Effector memory CD8-positive, alpha-beta T cell (primary cell): ENCODE data around the gene CD28.

Experiments
- ATAC-seq: fragments of 150-1000 bp; cut with Tn5 transposase; replicated peaks from 2 replicates; pipeline ENCODE4 v1.10.0; 2021; ENCODE audit warnings: mild to moderate bottlenecking, moderate library complexity
- DNase-seq, 3 experiments: peaks; one replicate each; pipeline ENCODE4 v3.0.0; 2021
- H3K27ac Mint-ChIP-seq, 2 donors: one replicate each; pipeline ENCODE4 v1.8.0; 2022; ENCODE audit warnings: mild to moderate bottlenecking in 2 of 2, mixed read lengths in 2 of 2, moderate library complexity in 2 of 2
- H3K27me3 Mint-ChIP-seq, 2 donors: one replicate each; pipeline ENCODE4 v1.8.0; 2022; ENCODE audit warnings: mixed read lengths in 2 of 2
- H3K36me3 Mint-ChIP-seq: one replicate; pipeline ENCODE4 v1.8.0; 2022; ENCODE audit warnings: mild to moderate bottlenecking, moderate library complexity, mixed read lengths; ENCODE audit not compliant: insufficient read depth
- H3K4me1 Mint-ChIP-seq, 2 donors: one replicate each; pipeline ENCODE4 v1.8.0; 2022; ENCODE audit warnings: low read depth in 2 of 2, mixed read lengths in 2 of 2
- H3K4me3 Mint-ChIP-seq, 2 donors: one replicate each; pipeline ENCODE4 v1.8.0; 2022; ENCODE audit warnings: mild to moderate bottlenecking in 2 of 2, mixed read lengths in 2 of 2, moderate library complexity in 2 of 2
- H3K9me3 Mint-ChIP-seq, 2 donors: one replicate each; pipeline ENCODE4 v1.8.0; 2022; ENCODE audit warnings: mixed read lengths in 2 of 2

The CD28 gene

DNA sequence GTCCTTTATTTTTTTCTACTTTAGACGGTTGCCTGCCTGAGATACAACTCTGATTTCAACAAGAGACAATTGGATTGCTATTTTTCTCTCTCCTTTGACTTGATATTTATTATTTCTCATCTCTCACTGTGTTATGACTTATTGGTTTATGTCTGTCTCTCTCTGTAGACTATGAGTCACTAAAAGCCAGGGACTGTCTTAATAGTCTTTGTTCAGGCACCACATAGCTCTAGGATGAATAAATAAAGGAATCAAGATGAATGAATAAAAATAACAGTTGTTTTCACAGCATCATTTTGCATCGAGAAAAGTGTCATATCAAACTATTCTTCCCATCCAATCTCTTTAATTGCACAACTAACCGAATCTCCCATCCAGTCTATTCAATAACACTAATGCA is 31.4 kb upstream of the CD28 start:
- Mint-ChIP-seq H3K27ac (no peak overlapping the region), H3K9me3 (peaks cover 0 to 5% of the 10 kb centered on the region in 2 donors), H3K4me3 (no peak overlapping the region), H3K4me1 (peaks cover 3 to 5% of the 10 kb centered on the region in 2 donors), H3K27me3 (no peaks in the 10 kb centered on the region), H3K36me3 (no peaks in the 10 kb centered on the region)
- DNase-seq = no peak
- no peak for ATAC-seq

DNA sequence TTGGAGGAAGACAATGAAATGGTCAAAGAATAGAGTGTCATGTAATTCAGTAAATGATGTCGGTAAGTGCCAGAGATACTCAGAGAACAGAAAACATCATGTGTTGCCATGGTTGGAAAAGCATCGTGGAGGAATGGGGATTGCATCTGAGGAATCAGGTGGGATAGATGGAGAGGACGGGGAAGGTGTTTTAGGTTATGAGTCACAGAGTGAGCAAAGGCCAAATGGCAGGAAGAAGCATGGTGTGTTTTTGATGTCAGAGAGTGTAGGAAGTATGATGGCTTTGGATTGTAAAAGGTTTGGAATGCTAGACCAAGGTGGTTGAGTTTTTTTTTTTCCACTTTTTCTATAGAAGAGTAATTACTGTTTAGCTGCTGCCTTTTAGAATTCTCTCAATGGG is 27.5 kb upstream of the CD28 start:
- no peaks in the 10 kb centered on the region for H3K9me3 Mint-ChIP-seq
- DNase-seq (no peak), ATAC-seq (no peak)
- H3K36me3 Mint-ChIP-seq = no peaks in the 10 kb centered on the region
- H3K27ac Mint-ChIP-seq = no peak overlapping the region
- H3K4me1 Mint-ChIP-seq = peaks cover 7 to 17% of the 10 kb centered on the region in 2 donors
- H3K27me3 Mint-ChIP-seq = no peaks in the 10 kb centered on the region
- H3K4me3 Mint-ChIP-seq = no peak overlapping the region

DNA sequence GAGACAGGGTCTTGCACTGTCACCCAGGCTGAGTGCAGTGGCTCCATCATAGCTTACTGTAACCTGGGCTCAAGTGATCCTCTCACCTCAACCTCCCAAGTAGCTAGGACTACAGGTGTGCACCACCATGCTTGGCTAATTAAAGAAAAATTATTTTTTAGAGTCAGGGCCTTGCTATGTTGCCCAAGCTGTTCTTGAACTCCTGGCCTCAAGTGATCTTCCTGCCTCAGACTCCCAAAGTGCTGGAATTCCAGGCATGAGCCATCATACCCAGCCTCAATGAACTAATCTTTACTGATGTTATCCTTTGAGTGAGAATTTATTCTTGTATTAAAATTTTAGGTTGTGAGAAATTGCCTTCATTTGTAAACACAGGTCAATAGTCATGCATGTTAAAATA is 27.0 kb upstream of the CD28 start:
- no peaks in the 10 kb centered on the region for H3K9me3 Mint-ChIP-seq
- no peaks in the 10 kb centered on the region for H3K36me3 Mint-ChIP-seq
- no peaks in the 10 kb centered on the region for H3K27me3 Mint-ChIP-seq

DNA sequence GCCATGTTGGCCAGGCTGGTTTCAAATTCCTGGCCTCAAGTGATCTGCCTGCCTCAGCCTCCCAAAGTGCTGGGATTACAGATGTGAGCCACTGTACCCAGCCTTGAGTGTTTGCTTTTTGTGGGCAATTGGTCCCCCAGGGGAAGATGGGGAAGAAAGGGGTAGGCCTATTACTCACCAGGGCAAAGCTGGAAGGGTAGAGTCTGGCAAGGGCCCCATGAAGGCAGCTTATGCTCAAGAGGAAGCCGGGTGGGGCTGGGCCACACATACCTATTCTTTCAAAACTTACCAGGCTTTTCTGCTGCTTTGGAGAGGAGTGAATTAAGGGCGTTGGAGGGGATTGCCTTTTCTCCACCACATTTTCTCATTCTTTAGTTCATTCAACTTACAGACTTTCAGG is 24.5 kb upstream of the CD28 start:
- no peaks in the 10 kb centered on the region for H3K36me3 Mint-ChIP-seq
- H3K4me3 Mint-ChIP-seq = no peak overlapping the region
- DNase-seq = no peak
- H3K4me1 Mint-ChIP-seq = peaks cover 7 to 14% of the 10 kb centered on the region in 2 donors
- no peaks in the 10 kb centered on the region for H3K27me3 Mint-ChIP-seq
- no peaks in the 10 kb centered on the region for H3K9me3 Mint-ChIP-seq
- H3K27ac Mint-ChIP-seq = no peak overlapping the region
- ATAC-seq = no peak

More for the DNA sequence above, 27.0 kb upstream of the CD28 start:
- ATAC-seq (no peak), DNase-seq (no peak)
- H3K4me3 Mint-ChIP-seq = no peak overlapping the region
- peaks cover 7 to 14% of the 10 kb centered on the region in 2 donors for H3K4me1 Mint-ChIP-seq
- H3K27ac Mint-ChIP-seq = no peak overlapping the region

DNA sequence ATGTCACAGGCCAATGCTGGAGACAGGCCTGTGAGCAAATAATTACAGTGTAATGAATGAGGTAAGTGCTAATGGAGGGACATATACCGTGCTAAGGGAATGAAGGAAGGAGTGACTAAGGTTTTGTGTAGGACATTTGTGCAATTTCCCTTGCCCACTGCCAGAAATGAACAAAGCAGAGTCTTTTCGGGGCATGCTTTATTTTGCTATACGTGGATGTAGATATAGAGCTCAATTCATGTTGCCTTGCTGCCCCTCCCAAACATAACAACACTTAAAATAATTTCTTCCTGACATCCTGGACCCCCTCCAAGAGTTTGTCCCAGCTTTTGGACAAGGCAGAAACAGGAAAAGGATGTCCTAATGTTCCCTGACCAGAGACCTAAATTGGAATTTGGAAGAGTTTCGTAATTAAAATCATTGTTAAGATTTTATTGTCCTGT is 23.7 kb upstream of the CD28 start:
- ATAC-seq (no peak), DNase-seq (no peak)
- Mint-ChIP-seq H3K27ac (no peak overlapping the region), H3K9me3 (no peaks in the 10 kb centered on the region), H3K36me3 (no peaks in the 10 kb centered on the region), H3K27me3 (no peaks in the 10 kb centered on the region), H3K4me3 (no peak overlapping the region), H3K4me1 (peaks cover 7 to 14% of the 10 kb centered on the region in 2 donors)

DNA sequence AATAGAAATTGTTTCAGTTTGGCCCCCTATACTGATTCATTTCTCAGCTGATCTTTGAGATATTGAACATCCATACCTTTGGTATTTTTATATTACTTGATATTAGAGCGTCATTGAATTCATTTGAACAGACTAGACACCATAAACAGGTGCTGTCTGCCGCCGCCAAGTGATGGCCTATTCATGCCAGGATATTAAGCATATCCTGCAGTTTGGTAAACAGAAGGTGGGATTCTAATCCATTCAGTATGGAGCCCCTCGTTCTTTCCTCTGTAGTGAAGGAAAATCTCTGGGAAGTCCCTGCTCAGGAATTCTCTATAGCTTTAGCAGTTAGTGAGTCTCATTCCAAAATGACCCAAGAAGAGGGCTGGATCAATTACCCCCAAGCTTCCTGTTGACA is 23.0 kb upstream of the CD28 start:
- H3K9me3 Mint-ChIP-seq = no peaks in the 10 kb centered on the region
- ATAC-seq (no peak), DNase-seq (no peak)
- peaks cover 7 to 14% of the 10 kb centered on the region in 2 donors for H3K4me1 Mint-ChIP-seq
- no peak overlapping the region for H3K4me3 Mint-ChIP-seq
- H3K27me3 Mint-ChIP-seq = no peaks in the 10 kb centered on the region
- H3K27ac Mint-ChIP-seq = no peak overlapping the region
- no peaks in the 10 kb centered on the region for H3K36me3 Mint-ChIP-seq

DNA sequence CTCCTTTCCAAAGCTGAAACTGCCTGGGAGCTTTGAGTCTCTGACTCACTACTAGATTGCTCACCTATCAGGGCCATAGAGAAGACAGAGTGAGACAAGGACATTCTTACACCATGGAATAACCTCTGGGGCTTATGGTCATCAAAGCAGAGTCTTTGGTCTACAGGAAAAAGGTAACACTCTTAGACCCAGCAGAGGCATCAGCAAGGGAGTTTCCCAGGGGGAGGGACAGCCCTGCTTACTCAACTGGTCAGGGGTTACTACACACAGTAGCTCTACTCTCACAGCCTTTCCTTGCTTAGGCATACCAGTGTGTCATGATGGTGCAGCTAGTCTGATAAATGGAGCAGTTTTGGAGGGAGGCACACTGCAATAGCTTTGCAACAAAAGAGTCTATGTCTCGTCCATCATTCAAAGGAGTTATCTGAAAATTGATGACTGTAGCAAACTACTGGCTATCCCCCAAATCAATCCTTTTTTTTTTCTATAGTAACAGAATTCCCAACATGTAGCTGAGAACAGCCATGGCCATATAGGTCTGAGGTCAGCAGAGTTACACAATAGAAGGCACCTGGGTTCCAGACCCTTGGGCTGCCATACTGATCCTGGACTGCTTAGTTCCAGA is 22.4 kb upstream of the CD28 start:
- Mint-ChIP-seq H3K36me3 (no peaks in the 10 kb centered on the region), H3K4me1 (peaks cover 7 to 14% of the 10 kb centered on the region in 2 donors)

DNA sequence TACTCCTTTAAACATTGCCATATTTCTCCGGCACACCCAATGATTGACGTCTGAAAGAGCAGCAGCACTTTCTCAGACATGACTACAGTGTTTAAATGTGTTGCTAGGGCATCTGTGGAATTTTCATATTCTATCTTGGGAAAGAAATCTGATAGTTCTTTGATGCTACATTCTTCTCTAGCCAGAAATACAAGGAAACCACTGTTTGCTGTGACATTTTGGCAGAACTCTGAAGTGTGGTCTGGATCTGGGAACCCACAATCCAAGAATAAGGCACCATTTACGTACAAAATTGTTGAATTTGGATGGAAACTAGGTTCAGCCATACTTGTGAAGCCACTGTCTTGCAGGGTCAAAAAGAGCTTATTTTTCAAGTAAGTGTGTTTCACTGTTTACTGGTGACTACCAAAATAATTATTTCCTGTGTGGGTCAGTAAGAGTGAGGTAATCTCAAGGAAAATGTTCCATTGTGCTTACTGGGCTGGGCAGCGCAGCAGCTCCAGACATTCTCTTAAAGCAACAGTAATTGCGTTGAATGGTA is 21.3 kb upstream of the CD28 start:
- Mint-ChIP-seq H3K27me3 (no peaks in the 10 kb centered on the region), H3K36me3 (no peaks in the 10 kb centered on the region), H3K4me1 (peaks cover 10 to 20% of the 10 kb centered on the region in 2 donors), H3K27ac (no peak overlapping the region), H3K4me3 (no peak overlapping the region), H3K9me3 (no peaks in the 10 kb centered on the region)
- DNase-seq (no peak), ATAC-seq (no peak)

More for the DNA sequence above, 22.4 kb upstream of the CD28 start:
- Mint-ChIP-seq H3K9me3 (no peaks in the 10 kb centered on the region), H3K4me3 (no peak overlapping the region), H3K27me3 (no peaks in the 10 kb centered on the region), H3K27ac (no peak overlapping the region)
- ATAC-seq (peak; percentile 44), DNase-seq (no peak)

DNA sequence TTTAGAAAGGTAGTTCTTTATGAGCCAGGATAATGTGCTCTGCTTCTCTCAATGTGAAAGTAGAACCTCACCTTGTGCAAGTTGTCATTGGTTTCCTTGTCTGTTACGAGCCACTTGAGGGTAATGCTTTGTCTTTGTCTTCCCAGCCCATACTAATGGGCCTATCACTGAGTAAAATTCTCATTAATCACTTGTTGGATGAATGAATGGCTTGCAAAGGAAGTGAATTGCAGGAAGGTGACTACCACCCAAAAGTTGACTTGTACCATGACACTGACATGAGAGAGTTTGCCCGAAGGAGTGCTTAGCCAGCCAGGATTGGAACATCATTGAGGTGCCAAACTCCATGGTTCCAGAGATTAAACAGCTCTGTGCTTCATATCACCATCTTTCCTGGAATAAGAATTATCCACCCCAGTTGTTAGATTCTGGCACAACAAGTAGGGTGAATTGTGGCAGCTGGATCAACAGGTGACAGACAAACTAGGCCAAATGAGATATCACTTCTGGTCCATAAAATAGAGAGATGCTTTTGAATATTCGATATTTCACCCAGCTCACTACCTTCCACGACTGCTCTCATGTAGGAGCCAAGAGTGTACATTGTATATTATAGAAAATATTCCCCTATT is 20.5 kb upstream of the CD28 start:
- DNase-seq = no peak
- H3K9me3 Mint-ChIP-seq = no peaks in the 10 kb centered on the region
- H3K4me3 Mint-ChIP-seq = no peak overlapping the region
- no peaks in the 10 kb centered on the region for H3K27me3 Mint-ChIP-seq
- H3K4me1 Mint-ChIP-seq = peaks cover 12 to 21% of the 10 kb centered on the region in 2 donors
- H3K36me3 Mint-ChIP-seq = no peaks in the 10 kb centered on the region
- H3K27ac Mint-ChIP-seq = no peak overlapping the region
- no peak for ATAC-seq

DNA sequence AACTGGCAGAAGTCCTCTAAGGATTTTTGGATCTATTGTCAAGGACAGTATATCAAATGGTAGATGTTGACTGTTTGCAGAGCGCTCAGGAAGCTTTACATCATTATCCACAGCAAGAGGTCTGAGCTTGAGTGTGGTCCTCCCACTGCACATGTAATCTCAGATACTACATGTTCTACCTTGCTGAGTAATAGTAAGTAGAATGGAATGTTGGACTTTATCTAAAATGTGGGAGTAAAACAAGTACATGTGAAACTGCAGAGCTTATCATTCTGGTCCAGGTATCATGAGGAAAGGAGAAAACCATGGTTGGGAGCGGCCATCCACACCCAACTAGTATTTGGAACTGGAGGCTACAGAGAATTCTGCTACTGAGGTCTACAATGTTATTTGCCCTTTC is 19.3 kb upstream of the CD28 start:
- no peak for DNase-seq
- peaks cover 14 to 22% of the 10 kb centered on the region in 2 donors for H3K4me1 Mint-ChIP-seq
- no peak overlapping the region for H3K4me3 Mint-ChIP-seq
- H3K27ac Mint-ChIP-seq = no peak overlapping the region
- ATAC-seq = no peak
- H3K36me3 Mint-ChIP-seq = no peaks in the 10 kb centered on the region
- H3K9me3 Mint-ChIP-seq = no peaks in the 10 kb centered on the region
- H3K27me3 Mint-ChIP-seq = no peaks in the 10 kb centered on the region

DNA sequence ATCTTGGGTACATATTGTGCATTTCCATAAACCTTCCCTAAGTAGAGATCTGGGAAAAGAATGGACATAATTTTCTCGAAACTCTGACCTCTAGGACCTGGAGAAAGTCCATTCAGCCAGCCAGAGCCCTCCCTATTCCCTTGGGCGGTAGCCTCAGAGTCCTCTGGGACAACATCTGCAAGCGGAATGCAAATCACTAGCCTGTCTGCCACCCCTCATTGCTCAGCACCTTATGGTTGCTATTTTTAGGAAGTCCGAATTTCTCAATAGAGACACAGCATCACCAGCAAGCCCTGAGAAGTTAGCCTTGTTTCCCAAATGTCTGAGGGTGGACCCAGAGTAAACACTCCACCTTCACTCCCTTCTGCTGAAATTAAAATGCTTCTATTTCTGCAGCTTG is 17.6 kb upstream of the CD28 start:
- Mint-ChIP-seq H3K9me3 (no peaks in the 10 kb centered on the region), H3K4me3 (no peak overlapping the region), H3K27ac (no peak overlapping the region), H3K27me3 (no peaks in the 10 kb centered on the region), H3K36me3 (no peaks in the 10 kb centered on the region), H3K4me1 (peaks cover 14 to 20% of the 10 kb centered on the region in 2 donors)
- no peak for DNase-seq
- ATAC-seq = no peak

DNA sequence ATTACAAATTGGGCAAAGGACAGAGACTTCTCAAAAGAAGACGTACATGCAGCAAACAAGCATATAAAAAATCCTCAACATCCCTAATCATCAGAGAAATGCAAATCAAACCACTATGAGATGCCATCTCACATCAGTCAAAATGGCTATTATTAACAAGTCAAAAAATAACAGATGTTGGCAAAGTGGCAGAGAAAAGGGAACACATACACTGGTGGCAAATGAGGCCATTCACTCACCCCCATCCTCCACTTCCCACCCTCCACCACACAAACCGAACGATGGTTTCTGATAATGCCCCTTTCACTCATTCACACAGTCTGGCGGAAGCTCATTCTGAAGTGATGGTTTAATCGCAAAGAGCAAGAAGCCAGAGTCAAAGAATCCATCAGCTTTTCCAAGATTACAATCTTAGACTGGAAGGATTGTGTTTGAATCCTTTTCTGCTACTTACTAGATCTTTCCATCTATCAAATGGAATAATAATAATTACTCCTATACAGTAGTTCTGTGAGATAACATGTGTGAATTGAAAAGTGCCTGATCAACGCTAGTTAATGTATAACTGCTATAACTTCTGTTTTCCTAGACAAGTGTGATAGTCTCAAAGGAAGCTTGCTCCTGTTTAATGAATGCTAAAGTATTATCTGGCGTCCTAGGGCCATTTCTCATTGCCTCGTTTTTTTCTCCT is 16.9 kb upstream of the CD28 start:
- Mint-ChIP-seq H3K4me3 (peak overlapping the region; percentile 63 to 64), H3K4me1 (peaks cover 14 to 17% of the 10 kb centered on the region in 2 donors), H3K36me3 (no peaks in the 10 kb centered on the region), H3K9me3 (no peaks in the 10 kb centered on the region), H3K27ac (peak overlapping the region in 1 of 2 donors; percentile 73), H3K27me3 (no peaks in the 10 kb centered on the region)
- DNase-seq (peak; percentile 27 to 32 (median 30)), ATAC-seq (peak; percentile 98)

DNA sequence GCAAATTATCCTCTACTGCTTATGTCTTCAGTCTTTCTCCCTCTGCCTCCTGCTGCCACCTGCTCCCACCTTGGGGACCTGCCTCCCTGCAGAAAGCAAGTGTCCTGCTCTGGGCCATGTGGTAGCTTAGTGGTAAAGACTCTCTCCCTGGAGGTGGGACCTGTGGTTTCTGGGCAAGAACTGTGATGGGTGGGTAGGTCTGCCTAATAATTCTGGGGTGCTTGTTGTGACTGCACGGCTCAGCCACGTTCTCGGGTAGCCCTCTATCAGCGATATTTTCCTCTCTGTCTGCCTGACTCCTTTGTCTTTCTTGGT is 16.4 kb upstream of the CD28 start:
- Mint-ChIP-seq H3K27ac (peak overlapping the region; percentile 27 to 73), H3K4me3 (peak overlapping the region; percentile 63 to 64), H3K4me1 (peaks cover 17 to 18% of the 10 kb centered on the region in 2 donors), H3K27me3 (no peaks in the 10 kb centered on the region), H3K9me3 (no peaks in the 10 kb centered on the region), H3K36me3 (no peaks in the 10 kb centered on the region)
- DNase-seq (no peak), ATAC-seq (peak; percentile 45)
